HT-29 (cell line): ENCODE data around the gene STAP1. TPM values are rescaled to one million over a fixed set of nuclear protein-coding genes. Genes with fewer than 3 reads are reported as not detected.
"Not testable (repeated sequence)": the region's sequence is repeated elsewhere in the genome, so short reads cannot be mapped to it uniquely, and the experiment has no call there.

Experiments
- DNase-seq: peaks from one replicate; pipeline ENCODE4 v3.0.0-alpha.2; 2015; ENCODE audit warnings: low spot score
- small RNA-seq: library from RNA; depleted of rRNA; stranded (forward); fragments of <200 nt; gene quantifications from one replicate; pipeline ENCODE3, GENCODE V24; 2014
- total RNA-seq: library from RNA; depleted of rRNA; stranded (reverse); fragments of >200 nt; shearing (Covaris generic); gene quantifications from 2 replicates; pipeline ENCODE4 v1.2.3, GENCODE V29; 2014; rRNA removed

STAP1 gene
- total RNA-seq, 1 experiment from 2014 or later: not detected

DNA sequence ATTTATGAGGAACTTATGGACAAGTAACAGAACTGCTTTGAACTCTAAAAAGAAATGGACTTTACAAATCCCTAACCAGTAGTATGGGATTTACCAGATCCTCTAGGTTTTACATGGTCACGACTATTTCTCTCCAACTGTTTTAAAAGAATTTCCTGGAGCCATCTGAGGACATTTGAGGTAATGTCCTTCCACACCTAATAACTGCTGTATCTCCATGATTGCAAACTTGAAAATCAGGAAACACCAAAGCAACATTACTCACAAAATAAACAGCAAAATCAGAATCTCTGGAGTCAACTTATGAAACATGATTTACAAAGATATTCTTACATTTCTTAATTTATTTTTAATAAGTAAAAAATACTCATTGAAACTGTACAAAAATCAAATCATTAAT, 58.0 kb downstream of the STAP1 start:
- DNase-seq: no peak

DNA sequence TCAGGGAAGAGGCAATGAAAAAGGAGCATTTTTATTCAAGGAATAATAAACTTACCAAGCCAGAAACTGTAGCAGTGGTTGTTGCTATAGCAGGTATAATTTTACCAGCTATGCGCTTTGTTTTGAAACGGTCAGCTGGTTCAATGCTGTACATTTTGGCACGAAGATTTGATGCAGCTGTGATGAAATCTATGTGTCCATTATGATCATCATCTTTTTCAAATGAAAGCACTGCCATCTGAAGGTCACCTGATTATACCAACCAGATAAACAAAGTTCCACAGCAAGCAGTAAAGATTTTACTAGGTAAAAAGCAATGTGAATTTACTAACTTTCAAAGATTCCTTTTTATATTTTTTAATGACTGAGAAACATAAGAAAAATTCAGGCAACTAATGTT, 66.4 kb downstream of the STAP1 start:
- no peak for DNase-seq

- DNase-seq: no peak
Measured at GRCh38 chr4:67632492-67632891, 74.0 kb downstream of the STAP1 start.

DNA sequence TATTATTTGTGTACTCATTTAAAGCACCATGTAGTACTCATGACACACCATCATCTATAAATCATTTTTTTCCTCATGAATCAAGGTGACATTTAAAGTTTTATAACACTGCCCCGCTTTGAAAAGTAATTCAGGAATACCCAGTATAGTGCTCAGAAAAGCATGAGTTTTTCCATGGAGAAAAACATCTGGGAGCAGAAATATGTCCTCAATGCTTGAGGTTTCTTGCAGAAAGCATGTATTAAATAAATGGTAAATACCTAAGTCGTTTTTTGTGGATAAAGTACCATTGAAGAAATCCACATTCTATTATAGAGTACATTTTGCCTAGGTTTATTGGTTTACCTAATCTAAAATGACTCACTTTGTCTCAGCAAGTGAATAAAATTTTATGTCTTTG, 76.2 kb downstream of the STAP1 start:
- no peak for DNase-seq

GRCh38 chr4:67635331-67635730, 76.8 kb downstream of the STAP1 start:
- no peak for DNase-seq

GRCh38 chr4:67636978-67637377, 78.5 kb downstream of the STAP1 start:
- DNase-seq: not testable (repeated sequence)

- DNase-seq: no peak
Measured at GRCh38 chr4:67638136-67638535, 79.6 kb downstream of the STAP1 start.

GRCh38 chr4:67651536-67651935, 93.0 kb downstream of the STAP1 start:
- no peak for DNase-seq

Small RNA genes within 50 kb of the gene (small RNA-seq; reads per million reads assigned to genes)
- gene AC096720.1: not detected

Other genes starting within 250 kb of the STAP1 start
- gene CENPC, start 13.2 kb upstream of the STAP1 start, total RNA-seq: 4.6 and 6.1 TPM in 2 replicates
- gene UBA6, start 142.4 kb downstream of the STAP1 start, total RNA-seq: 28.9 and 29.6 TPM in 2 replicates
- gene GNRHR, start 195.7 kb downstream of the STAP1 start, total RNA-seq: not detected in 2 replicates